Right cardiac atrium (tissue), 5 donors: ENCODE data around the gene CEP85L. TPM values are rescaled to one million over a fixed set of nuclear protein-coding genes. Genes with fewer than 3 reads are reported as not detected.

ENCODE experiments used
- ATAC-seq, 2 donors: fragments of 200-7000 bp; cut with Tn5 transposase; one replicate each; pipeline versions ENCODE4 v1.8.0 to v1.9.1; 2020; ENCODE audit warnings: moderate library complexity in 2 of 2, mild to moderate bottlenecking in 1 of 2
- DNase-seq, 3 donors: peaks; one replicate each; pipeline ENCODE4 v3.0.0-alpha.2; 2020
- H3K27ac ChIP-seq: one replicate; pipeline ENCODE4 v1.5.1; 2013; ENCODE audit warnings: mild to moderate bottlenecking, low read length, control low read depth, moderate library complexity
- H3K27me3 ChIP-seq: one replicate; pipeline ENCODE4 v1.6.1; 2013; ENCODE audit not compliant: control insufficient read depth, insufficient read depth
- H3K4me1 ChIP-seq: one replicate; pipeline ENCODE4 v1.6.1; 2013; ENCODE audit warnings: low read length; ENCODE audit not compliant: control insufficient read depth, insufficient read depth
- H3K4me3 ChIP-seq: one replicate; pipeline ENCODE4 v1.5.1; 2013; ENCODE audit warnings: low read length, control low read depth
- H3K9me3 ChIP-seq: one replicate; pipeline ENCODE4 v1.6.1; 2013; ENCODE audit warnings: low read length; ENCODE audit not compliant: control insufficient read depth
- WGBS: extraction: QIAGEN DNeasy Blood & Tissue Kit; methylation state at CpG from one replicate; pipeline ENCODE4 v1.1.7; 2013; 5-methylcytosine and 5-hydroxymethylcytosine counted together
- intact Hi-C, 4 donors: fragments of 100-400 bp; cut with DNase I; formaldehyde crosslinking; loops; one replicate each; pipeline versions ENCODE4 v1.11.0 to v1.14.0; 2022 to 2023
- polyA plus RNA-seq: library from polyadenylated mRNA; stranded (reverse); fragments of 200-250 nt; gene quantifications from one replicate; pipeline ENCODE4 v1.2.3, GENCODE V29; 2013
- total RNA-seq, 4 donors: library from RNA; stranded (reverse); fragmentation: NEBNext Ultra II Directional; extraction: Animal tissue kit (Norgen Biotek cat#: 25700); gene quantifications; one replicate each; pipeline ENCODE4 v1.2.1, GENCODE V29; 2021
- donor health status: healthy with polysubstance abuse.
- donor health status: DM: no; HTN: yes; CAD: no.
- donor health status: DM: no; HTN: no; CAD: no.
- donor health status: DM: no; HTN: yes; CAD: no; lungs with severe emphysema.
- donor health status: DM: yes; HTN: yes; CAD: no.

The CEP85L gene
- total and polyA plus RNA-seq, 5 donors = 3.8 to 11.5 (median 7.2) TPM

DNA sequence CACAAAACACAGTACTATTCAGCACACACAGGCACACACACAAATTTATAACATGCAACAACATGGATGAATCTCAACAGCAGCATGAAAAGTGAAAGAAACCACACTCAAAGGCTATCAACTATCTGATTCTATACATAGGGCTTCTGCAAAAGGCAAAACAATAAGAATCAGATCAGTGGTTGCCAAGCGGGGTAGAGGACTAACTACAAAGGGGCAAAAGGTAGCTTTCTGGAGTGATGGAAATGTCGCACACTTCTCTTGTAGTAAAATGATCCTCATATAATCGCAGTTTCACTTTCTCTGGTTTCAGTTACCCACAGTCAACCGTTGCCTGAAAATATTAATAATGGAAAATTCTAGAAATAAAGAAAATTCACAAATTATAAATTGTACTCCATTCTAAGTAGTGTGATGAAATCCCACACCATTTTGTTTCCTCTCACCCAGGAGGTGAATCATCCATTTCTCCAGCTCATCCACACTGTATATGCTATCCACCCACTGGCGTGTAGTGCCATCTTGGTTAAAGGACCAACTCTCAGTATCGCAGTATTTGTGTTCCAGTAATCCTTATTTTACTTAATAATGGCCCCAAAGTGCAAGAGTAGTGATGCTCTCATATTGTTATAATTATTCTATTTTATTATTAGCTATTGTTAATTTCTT, 116.1 kb downstream of the CEP85L start:
- ATAC-seq (no peak), DNase-seq (no peak)
- Histone ChIP-seq H3K27ac (no peak overlapping the region), H3K9me3 (no peaks in the 10 kb centered on the region), H3K27me3 (no peaks in the 10 kb centered on the region), H3K4me3 (no peak overlapping the region), H3K4me1 (peaks cover 2% of the 10 kb centered on the region)
- intact Hi-C loops = no loop called here
- WGBS = 97% methylated on average over 6 of the region's 6 CpGs

DNA sequence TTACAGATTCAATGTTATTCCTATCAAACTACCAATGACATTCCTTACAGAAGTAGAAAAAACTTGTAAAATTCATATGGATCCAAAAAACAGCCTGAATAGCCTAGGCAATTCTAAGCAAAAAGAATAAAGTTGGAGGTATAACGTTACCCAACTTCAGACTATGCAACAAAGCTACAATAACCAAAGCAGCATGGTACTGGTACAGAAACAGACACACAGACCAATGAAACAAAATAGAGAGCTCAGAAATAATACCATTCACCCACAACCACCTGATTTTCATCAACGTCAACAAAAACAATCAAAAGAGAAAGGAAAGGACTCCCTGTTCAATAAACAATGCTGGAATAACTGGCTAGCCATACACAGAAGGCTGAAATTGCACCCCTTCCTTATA, 120.4 kb downstream of the CEP85L start:
- Histone ChIP-seq H3K4me3 (no peak overlapping the region), H3K27me3 (no peaks in the 10 kb centered on the region), H3K4me1 (peaks cover 2% of the 10 kb centered on the region), H3K9me3 (no peaks in the 10 kb centered on the region), H3K27ac (no peak overlapping the region)
- DNase-seq = no peak
- ATAC-seq = no peak
- intact Hi-C loops = no loop called here
- 99% methylated on average over 2 of the region's 2 CpGs for WGBS

DNA sequence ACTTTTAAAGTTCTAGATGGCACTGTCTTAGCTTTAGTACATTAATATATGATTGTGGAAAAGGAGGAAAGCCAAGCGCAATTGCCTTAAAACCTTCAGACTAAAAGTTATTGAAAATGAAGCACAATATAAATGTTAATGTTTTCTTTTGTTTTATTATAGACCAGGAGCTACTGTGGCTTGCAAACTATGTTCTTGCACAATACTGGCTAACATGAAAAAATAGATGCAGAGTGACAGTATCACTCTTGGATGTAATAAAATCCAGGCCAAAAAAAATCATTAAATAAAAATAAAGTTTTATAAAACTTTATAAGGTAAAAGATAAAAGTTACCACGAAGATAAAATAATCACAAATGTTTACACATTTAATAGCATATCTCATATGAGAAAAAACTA, 121.6 kb downstream of the CEP85L start:
- no peak overlapping the region for H3K27ac ChIP-seq
- H3K4me1 ChIP-seq = peaks cover 2% of the 10 kb centered on the region
- intact Hi-C loops = no loop called here

DNA sequence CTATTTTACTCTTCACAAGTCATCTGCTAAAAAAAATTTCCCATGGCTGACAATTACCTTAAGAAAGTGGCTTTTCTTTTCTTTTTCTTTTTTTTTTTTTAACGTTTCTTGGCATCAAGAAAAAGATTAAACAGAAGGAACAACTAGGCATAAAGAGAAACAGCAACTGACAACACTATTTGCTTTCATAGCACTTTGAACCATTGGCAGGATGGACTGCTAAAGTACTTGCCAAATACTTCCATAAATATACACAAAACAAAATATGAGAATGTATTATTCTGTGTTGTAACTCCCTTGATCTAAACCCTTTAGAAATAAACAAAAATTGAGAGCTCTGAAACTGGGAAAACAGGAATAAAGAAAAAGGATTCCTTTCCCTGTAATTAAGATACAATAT, 123.3 kb downstream of the CEP85L start:
- no peak overlapping the region for H3K27ac ChIP-seq
- no peaks in the 10 kb centered on the region for H3K27me3 ChIP-seq
- no peak for ATAC-seq
- no peak for DNase-seq
- H3K4me1 ChIP-seq = peaks cover 2% of the 10 kb centered on the region
- H3K9me3 ChIP-seq = no peaks in the 10 kb centered on the region
- intact Hi-C loops = no loop called here
- 15% methylated on average over 1 of the region's 1 CpG for WGBS
- H3K4me3 ChIP-seq = no peak overlapping the region

More for the DNA sequence above, 121.6 kb downstream of the CEP85L start:
- ATAC-seq (no peak), DNase-seq (no peak)
- no peaks in the 10 kb centered on the region for H3K27me3 ChIP-seq
- H3K9me3 ChIP-seq = no peaks in the 10 kb centered on the region
- 85% methylated on average over 2 of the region's 2 CpGs for WGBS
- no peak overlapping the region for H3K4me3 ChIP-seq

DNA sequence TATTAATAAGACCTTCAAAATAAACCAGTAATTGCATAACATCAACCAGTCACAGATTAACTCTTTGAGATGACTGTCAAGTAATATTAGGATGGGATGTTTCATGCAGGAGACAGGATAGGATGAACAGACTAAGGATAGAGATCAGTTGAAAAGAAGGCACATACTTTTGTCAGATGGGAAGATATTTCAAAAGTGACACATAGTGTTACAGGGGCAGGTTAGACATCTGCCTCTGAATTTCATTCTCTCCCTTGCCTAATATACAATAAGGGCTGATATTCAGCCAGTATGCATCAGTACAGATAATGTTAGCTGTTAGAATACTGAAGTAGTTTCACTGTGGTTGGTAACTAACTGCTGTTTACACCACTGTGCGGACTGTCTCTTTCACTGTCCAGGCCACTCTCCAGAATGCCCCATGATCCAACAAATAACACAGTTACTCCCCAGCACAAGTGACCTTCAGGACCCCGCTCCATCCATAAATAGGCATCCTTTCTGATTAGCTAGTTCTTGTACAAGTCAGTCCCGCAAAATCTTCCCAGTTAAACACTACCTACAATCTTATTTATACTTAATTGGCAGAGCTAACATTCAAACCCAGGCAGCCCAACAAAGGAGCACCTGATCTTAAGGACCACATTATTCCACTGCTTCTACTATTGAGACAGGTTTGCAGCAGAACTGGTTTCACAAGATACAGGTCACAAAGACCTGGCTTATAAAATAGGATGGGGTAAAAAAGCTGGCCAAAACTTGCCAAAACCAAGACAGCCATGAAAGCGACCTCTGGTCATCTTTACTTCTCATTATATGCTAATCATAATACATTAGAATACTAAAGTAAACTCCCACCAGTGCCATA, 125.2 kb downstream of the CEP85L start:
- ATAC-seq = peak; percentile 66 to 71
- intact Hi-C loops = no loop called here
- no peak for DNase-seq
- Histone ChIP-seq H3K9me3 (no peaks in the 10 kb centered on the region), H3K4me3 (no peak overlapping the region), H3K27me3 (no peaks in the 10 kb centered on the region), H3K4me1 (peaks cover 2% of the 10 kb centered on the region), H3K27ac (peak overlapping the region; percentile 71)
- WGBS = 72% methylated on average over 4 of the region's 4 CpGs

DNA sequence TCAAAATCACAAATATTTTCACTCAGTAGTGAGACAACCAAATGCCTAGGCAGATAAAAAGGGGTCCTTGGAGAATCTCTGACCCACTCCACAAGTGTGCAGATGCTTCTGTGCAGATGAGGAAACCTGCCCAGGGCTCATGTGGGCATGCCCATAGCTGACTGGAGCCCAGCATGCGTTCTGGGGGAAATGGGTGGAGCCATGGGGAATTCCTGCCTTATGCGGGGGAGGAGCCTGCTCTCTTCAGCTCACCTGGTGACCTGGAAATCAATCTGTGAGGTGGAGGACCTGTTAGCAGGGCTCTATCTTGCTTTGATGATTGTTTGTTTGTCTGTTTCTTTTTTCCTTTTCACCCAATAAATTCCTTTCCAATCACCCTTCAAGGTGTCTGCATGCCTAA, 126.7 kb downstream of the CEP85L start:
- intact Hi-C loops = no loop called here
- no peak overlapping the region for H3K4me3 ChIP-seq
- 74% methylated on average over 2 of the region's 2 CpGs for WGBS
- ATAC-seq = no peak
- peaks cover 2% of the 10 kb centered on the region for H3K4me1 ChIP-seq
- no peaks in the 10 kb centered on the region for H3K9me3 ChIP-seq
- no peaks in the 10 kb centered on the region for H3K27me3 ChIP-seq
- H3K27ac ChIP-seq = no peak overlapping the region
- no peak for DNase-seq

DNA sequence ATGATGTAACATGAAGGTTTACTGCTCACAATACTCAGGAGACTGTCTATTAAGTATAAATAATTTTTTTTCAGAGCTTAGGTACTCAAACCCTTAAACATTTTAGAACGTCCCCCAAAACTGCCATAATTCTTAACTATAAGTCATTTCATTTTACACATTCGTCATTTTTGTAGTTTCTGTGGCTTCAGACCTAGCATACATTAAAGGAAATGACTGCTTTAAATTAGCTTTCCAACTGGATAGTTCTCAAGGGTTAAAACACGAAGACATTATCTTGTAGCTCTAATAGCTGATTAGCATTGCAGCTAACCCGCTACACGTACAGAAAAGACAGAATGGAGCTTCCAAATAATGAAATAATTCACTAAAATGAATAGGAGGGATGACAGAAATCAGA, 128.2 kb downstream of the CEP85L start:
- intact Hi-C loops = no loop called here
- no peaks in the 10 kb centered on the region for H3K9me3 ChIP-seq
- 72% methylated on average over 5 of the region's 5 CpGs for WGBS
- H3K4me3 ChIP-seq = no peak overlapping the region
- H3K4me1 ChIP-seq = peaks cover 2% of the 10 kb centered on the region
- no peak overlapping the region for H3K27ac ChIP-seq
- DNase-seq (no peak), ATAC-seq (no peak)
- no peaks in the 10 kb centered on the region for H3K27me3 ChIP-seq

DNA sequence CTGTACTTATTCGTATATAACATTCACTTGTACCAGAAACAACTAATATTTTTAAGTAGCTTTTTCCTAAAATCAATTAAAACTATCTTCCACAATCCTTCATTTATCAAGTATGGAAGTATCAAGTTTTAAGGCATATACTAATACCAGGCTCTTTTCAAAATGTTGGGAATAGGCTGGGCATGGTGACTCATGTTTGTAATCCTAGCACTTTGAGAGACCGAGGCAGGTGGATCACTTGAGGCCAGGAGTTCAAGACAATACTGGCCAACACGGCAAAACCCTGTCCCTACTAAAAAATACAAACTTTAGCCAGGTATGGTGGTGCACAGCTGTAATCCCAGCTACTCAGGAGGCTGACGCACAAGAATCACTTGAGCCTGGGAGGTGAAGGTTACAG, 129.0 kb downstream of the CEP85L start:
- ATAC-seq = no peak
- no peak overlapping the region for H3K4me3 ChIP-seq
- intact Hi-C loops = no loop called here
- WGBS = 96% methylated on average over 4 of the region's 4 CpGs
- peaks cover 2% of the 10 kb centered on the region for H3K4me1 ChIP-seq
- H3K27ac ChIP-seq = no peak overlapping the region
- no peaks in the 10 kb centered on the region for H3K9me3 ChIP-seq
- H3K27me3 ChIP-seq = no peaks in the 10 kb centered on the region
- no peak for DNase-seq

DNA sequence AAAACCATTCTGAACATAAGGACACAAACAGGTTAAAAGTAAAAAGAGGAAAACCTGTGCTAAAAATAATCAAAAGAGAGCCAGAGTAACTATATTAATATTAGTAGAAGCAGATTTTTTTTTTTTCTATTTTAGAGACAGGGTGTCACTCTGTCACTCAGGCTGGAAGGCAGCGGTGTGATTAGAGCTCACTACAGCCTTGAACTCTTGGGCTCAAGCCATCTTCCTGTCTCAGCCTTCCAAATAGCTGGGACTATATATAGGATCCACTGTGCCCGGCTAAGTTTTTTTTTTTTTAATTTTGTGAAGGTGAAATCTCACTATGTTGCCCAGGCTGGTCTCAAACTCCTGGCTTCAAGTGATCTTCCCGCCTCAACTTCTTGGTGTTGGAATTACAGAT, 136.7 kb downstream of the CEP85L start:
- Histone ChIP-seq H3K4me3 (no peak overlapping the region), H3K9me3 (no peaks in the 10 kb centered on the region), H3K27me3 (no peaks in the 10 kb centered on the region), H3K27ac (no peak overlapping the region), H3K4me1 (no peaks in the 10 kb centered on the region)
- intact Hi-C loops = loop anchor here in 2 of 4 donors (5.0 to 10.0 kb wide), 2 partner anchors 33 to 230 kb away; partner anchors contain the start of gene PLN (in 1 of the 2)
- 48% methylated on average over 3 of the region's 3 CpGs for WGBS
- peak; percentile 94 to 98 for ATAC-seq
- peak in 2 of 3 donors; percentile 28 to 66 for DNase-seq

DNA sequence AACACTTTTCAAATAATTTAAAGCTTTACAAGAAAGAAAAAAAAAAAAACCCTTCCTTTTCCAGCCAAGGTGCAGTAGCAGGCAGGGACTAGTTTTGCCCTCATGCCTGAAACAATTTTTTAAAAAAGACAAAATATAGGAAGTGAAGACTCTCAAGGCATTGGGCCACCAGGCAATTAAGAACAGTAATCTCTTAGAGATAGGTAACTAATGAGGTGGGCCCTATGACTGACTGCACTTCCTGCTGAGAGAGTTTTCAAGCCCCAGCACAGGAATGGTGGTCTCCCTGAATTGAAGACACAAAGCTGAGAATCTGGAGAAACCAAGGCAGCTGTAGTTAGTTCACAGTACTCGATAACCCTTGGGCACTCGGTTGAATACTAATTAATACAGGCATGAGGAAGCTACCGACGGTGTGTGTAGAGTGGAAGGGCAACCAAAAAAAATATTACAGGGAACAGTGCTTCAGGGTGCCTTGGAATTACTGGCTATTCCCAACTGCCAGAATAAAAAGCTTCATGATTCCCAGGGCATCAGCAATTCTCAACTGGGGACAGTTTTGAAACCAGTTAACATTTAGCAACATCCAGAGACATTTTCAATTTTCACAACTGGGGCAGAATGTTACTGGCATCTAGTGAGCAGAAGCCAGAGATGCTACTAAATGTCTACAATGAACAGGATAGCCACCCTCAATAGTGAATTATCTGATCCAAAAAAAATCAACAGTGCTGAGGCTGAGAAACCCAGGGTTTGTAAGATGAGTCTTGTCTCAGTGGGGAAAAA, 139.3 kb downstream of the CEP85L start:
- ATAC-seq (no peak), DNase-seq (no peak)
- no peaks in the 10 kb centered on the region for H3K4me1 ChIP-seq
- peak overlapping the region; percentile 7 for H3K4me3 ChIP-seq
- no peaks in the 10 kb centered on the region for H3K9me3 ChIP-seq
- no peaks in the 10 kb centered on the region for H3K27me3 ChIP-seq
- 70% methylated on average over 4 of the region's 4 CpGs for WGBS
- intact Hi-C loops = loop anchor here in 2 of 4 donors (5.0 to 10.0 kb wide), 2 partner anchors 35 to 227 kb away; partner anchors contain the start of gene PLN (in 1 of the 2)
- peak overlapping the region; percentile 91 for H3K27ac ChIP-seq
